A549 (cell line): ENCODE data around the gene CYP4F2. TPM values are rescaled to one million over a fixed set of nuclear protein-coding genes. Genes with fewer than 3 reads are reported as not detected.
"Not testable (repeated sequence)": the region's sequence is repeated elsewhere in the genome, so short reads cannot be mapped to it uniquely, and the experiment has no call there.

Experiments used
- ATAC-seq, 2 experiments: fragments of 200-7000 bp in 1 of 2; fragments of >200 bp in 1 of 2; cut with Nextera tagmentation in 1 of 2; cut with Tn5 transposase in 1 of 2; 3 replicates each; pipeline versions ENCODE4 v1.8.0 to v1.9.1; 2018 to 2020; ENCODE audit warnings: mild to moderate bottlenecking in 1 of 2, moderate library complexity in 1 of 2
- CTCF ChIA-PET: fragments of 300-600 bp; sonication (Branson Sonifier 250); formaldehyde crosslinking; extraction: SDS; loops from one replicate; lab custom pipeline; 2021; ENCODE audit warnings: antibody characterized with exemption, inconsistent platforms; lab: Yijun Ruan, JAX
- POLR2A ChIA-PET: fragments of 350-600 bp; formaldehyde crosslinking; extraction: SDS; loops from one replicate; lab custom pipeline; 2021; ENCODE audit warnings: antibody characterized with exemption, inconsistent platforms; lab: Yijun Ruan, JAX
- DNase-seq, 2 experiments: peaks; one replicate each; pipeline versions ENCODE4 v3.0.0 to v3.0.0-alpha.2; 2011 to 2016; ENCODE audit warnings: low read depth in 1 of 2, low spot score in 1 of 2
- FAIRE-seq: peaks from 2 replicates; lab custom pipeline; 2011; peaks lifted over from hg19 to GRCh38; lab: Jason Lieb, UNC
- H3K27ac ChIP-seq, 2 experiments: fragments of >200 bp; sonication (Bioruptor Twin); formaldehyde crosslinking; 3 replicates each; pipeline ENCODE4 v1.5.1; 2016 to 2017
- H3K4me1 ChIP-seq: fragments of >200 bp; sonication (Bioruptor Twin); formaldehyde crosslinking; 3 replicates; pipeline ENCODE4 v1.6.1; 2016
- H3K4me2 ChIP-seq: fragments of >200 bp; sonication (Bioruptor Twin); formaldehyde crosslinking; 3 replicates; pipeline ENCODE4 v1.6.1; 2016
- H3K4me3 ChIP-seq: fragments of >200 bp; sonication (Bioruptor Twin); formaldehyde crosslinking; 3 replicates; pipeline ENCODE4 v1.5.1; 2016
- H3K9me3 ChIP-seq: fragments of >200 bp; sonication (Bioruptor Twin); formaldehyde crosslinking; 3 replicates; pipeline ENCODE4 v1.6.1; 2016
- ATOH8 ChIP-seq: fragments of 250-450 bp; sonication (Bioruptor Pico); IDR thresholded peaks from 2 replicates; pipeline ENCODE4 v1.5.0; 2020; ENCODE audit warnings: low read depth, mild to moderate bottlenecking, moderate library complexity
- E2F6 ChIP-seq: IDR thresholded peaks from 2 replicates; pipeline ENCODE4 v1.6.1; 2012; ENCODE audit warnings: low read depth, borderline replicate concordance
- EHMT2 ChIP-seq: fragments of 200-600 bp; sonication (generic); IDR thresholded peaks from 2 replicates; pipeline ENCODE4 v1.6.1; 2016; ENCODE audit warnings: antibody characterized with exemption, low read depth, mild to moderate bottlenecking, moderate library complexity
- EP300 ChIP-seq, 2 experiments: fragments of >200 bp; sonication (Bioruptor Twin); formaldehyde crosslinking; IDR thresholded peaks; 2 replicates in 1 of 2; 3 replicates in 1 of 2; pipeline ENCODE4 v1.6.1; 2016 to 2017
- FOSB ChIP-seq: fragments of 250-450 bp; sonication (Bioruptor Pico); IDR thresholded peaks from 2 replicates; pipeline ENCODE4 v1.5.0; 2020; ENCODE audit warnings: mild to moderate bottlenecking, moderate library complexity
- FOXS1 ChIP-seq: fragments of 250-450 bp; sonication (Bioruptor Pico); IDR thresholded peaks from 2 replicates; pipeline ENCODE4 v1.5.0; 2020; ENCODE audit warnings: mild to moderate bottlenecking, moderate library complexity
- HDAC2 ChIP-seq: fragments of 200-600 bp; sonication (generic); IDR thresholded peaks from 2 replicates; pipeline ENCODE4 v1.6.1; 2016
- HES2 ChIP-seq: fragments of >200 bp; sonication (Bioruptor Twin); formaldehyde crosslinking; IDR thresholded peaks from 2 replicates; pipeline ENCODE4 v1.6.1; 2016
- HMGXB4 ChIP-seq: fragments of 250-450 bp; sonication (Bioruptor Pico); IDR thresholded peaks from 2 replicates; pipeline ENCODE4 v1.5.0; 2021; ENCODE audit warnings: mild to moderate bottlenecking, moderate library complexity, borderline replicate concordance
- KDM1A ChIP-seq: fragments of 200-600 bp; sonication (generic); IDR thresholded peaks from 2 replicates; pipeline ENCODE4 v1.6.1; 2016; ENCODE audit warnings: low read depth, mild to moderate bottlenecking
- MAFK ChIP-seq: fragments of 450-650 bp; IDR thresholded peaks from 2 replicates; pipeline ENCODE4 v1.6.1; 2014; ENCODE audit not compliant: partially characterized antibody
- MYC ChIP-seq: IDR thresholded peaks from 2 replicates; pipeline ENCODE4 v1.6.1; 2012; ENCODE audit warnings: mild to moderate bottlenecking, inconsistent platforms, low read length, improper control_type of control experiment, borderline replicate concordance
- NPAS2 ChIP-seq: fragments of 250-450 bp; sonication (Bioruptor Pico); IDR thresholded peaks from 2 replicates; pipeline ENCODE4 v1.8.0; 2022; ENCODE audit warnings: mild to moderate bottlenecking, moderate library complexity, borderline replicate concordance
- POLR2A ChIP-seq: IDR thresholded peaks from 2 replicates; pipeline ENCODE4 v1.6.1; 2012; ENCODE audit warnings: mild to moderate bottlenecking, low read length
- RARB ChIP-seq: fragments of 250-450 bp; sonication (Bioruptor Pico); IDR thresholded peaks from 2 replicates; pipeline ENCODE4 v1.8.0; 2021; ENCODE audit warnings: mild to moderate bottlenecking, moderate library complexity
- REST ChIP-seq: fragments of 200-600 bp; sonication (generic); IDR thresholded peaks from 2 replicates; pipeline ENCODE4 v1.6.1; 2016; ENCODE audit warnings: antibody characterized with exemption, mild to moderate bottlenecking, moderate library complexity
- RFX5 ChIP-seq: fragments of 450-650 bp; IDR thresholded peaks from 2 replicates; pipeline ENCODE4 v1.7.1; 2014; ENCODE audit warnings: antibody characterized with exemption, mild to moderate bottlenecking, moderate library complexity
- SREBF2 ChIP-seq: fragments of 450-650 bp; IDR thresholded peaks from 2 replicates; pipeline ENCODE4 v1.6.1; 2014; ENCODE audit warnings: mild to moderate bottlenecking, moderate library complexity
- ZFP36 ChIP-seq: fragments of 450-650 bp; IDR thresholded peaks from 2 replicates; pipeline ENCODE4 v1.6.1; 2014; ENCODE audit warnings: borderline replicate concordance; ENCODE audit not compliant: partially characterized antibody
- WGBS: methylation state at CpG from one replicate; pipeline ENCODE4 v1.1.6; 2017; ENCODE audit errors: missing lambda C conversion rate; 5-methylcytosine and 5-hydroxymethylcytosine counted together
- polyA plus RNA-seq, 4 experiments: library from polyadenylated mRNA; depleted of rRNA in 3 of 4; stranded (reverse); fragments of >200 nt; fragmentation: RNase III in 1 of 4; extraction: RNeasy Plus Mini Kit Qiagen cat#74134 plus additional on column Dnase treatment in 1 of 4; gene quantifications; 2 replicates in 3 of 4; 3 replicates in 1 of 4; pipeline ENCODE4 v1.2.3, GENCODE V29; 2011 to 2017

The CYP4F2 gene
- polyA plus RNA-seq, 2 of the 4 experiments (the other 2 are of a cell fraction): 0.13 to 0.43 TPM

- no peak for TF ChIP-seq ATOH8 (CRISPR knock-in tag)
- TF ChIP-seq, all 56 proteins: peak for 0
Measured at GRCh38 chr19:15905026-15905425, 7.2 kb upstream of the CYP4F2 start (continued).

GRCh38 chr19:15902898-15903297 lies 5.0 kb upstream of the CYP4F2 start:
- ATAC-seq, CTCF ChIA-PET, H3K4me1 ChIP-seq, H3K4me2 ChIP-seq, H3K27ac ChIP-seq, POLR2A ChIA-PET, DNase-seq, H3K4me3 ChIP-seq, FAIRE-seq, H3K9me3 ChIP-seq: not testable (repeated sequence)
- WGBS: 0% methylated on average over 1 of the region's 29 CpGs

GRCh38 chr19:15902254-15902653 lies 4.4 kb upstream of the CYP4F2 start:
- 71% methylated on average over 8 of the region's 11 CpGs for WGBS
- ATAC-seq: no peak
- FAIRE-seq: no peak
- no peak for DNase-seq
- TF ChIP-seq ZFP36 (no peak), ATOH8 (CRISPR knock-in tag) (no peak), REST (no peak), RFX5 (no peak), MYC (no peak), HMGXB4 (CRISPR knock-in tag) (no peak), EHMT2 (no peak), POLR2A (no peak), HES2 (no peak), FOSB (CRISPR knock-in tag) (no peak), RARB (CRISPR knock-in tag) (no peak)
- Histone ChIP-seq H3K27ac (no peak overlapping the region), H3K4me2 (no peak overlapping the region), H3K4me3 (no peak overlapping the region), H3K4me1 (no peaks in the 10 kb centered on the region), H3K9me3 (peaks cover 5% of the 10 kb centered on the region; the same call in 2 of the 3 replicates)
- POLR2A ChIA-PET: no interaction called here
- CTCF ChIA-PET: no interaction called here

- no peak for DNase-seq
- TF ChIP-seq SREBF2 (no peak), EP300 (IDR thresholded peaks at IDR 0.05) (no peak), FOXS1 (no peak), KDM1A (no peak), E2F6 (no peak), MAFK (no peak), HDAC2 (no peak), NPAS2 (CRISPR knock-in tag) (no peak)
- no peak overlapping the region for H3K4me2 ChIP-seq
- H3K4me3 ChIP-seq: no peak overlapping the region
- no peaks in the 10 kb centered on the region for H3K4me1 ChIP-seq
- 52% methylated on average over 7 of the region's 11 CpGs for WGBS
- no peak for FAIRE-seq
- H3K27ac ChIP-seq: no peak overlapping the region
- H3K9me3 ChIP-seq: peaks cover 5% of the 10 kb centered on the region; the same call in 2 of the 3 replicates
- CTCF ChIA-PET: no interaction called here
- POLR2A ChIA-PET: no interaction called here
- no peak for ATAC-seq
Measured at GRCh38 chr19:15900504-15900903, 2.6 kb upstream of the CYP4F2 start.

GRCh38 chr19:15900032-15900431 lies 2.2 kb upstream of the CYP4F2 start:
- FAIRE-seq, H3K4me3 ChIP-seq, H3K27ac ChIP-seq, DNase-seq, CTCF ChIA-PET, ATAC-seq, H3K9me3 ChIP-seq, H3K4me1 ChIP-seq, H3K4me2 ChIP-seq, POLR2A ChIA-PET: not testable (repeated sequence)
- 53% methylated on average over 7 of the region's 15 CpGs for WGBS
